ENCODE results near the gene ENOX1.

The ENOX1 gene

GRCh38 chr13:43737392-43737923, 49.3 kb downstream of the ENOX1 start:
- DNase-seq = no peak

- DNase-seq = no peak
Measured at GRCh38 chr13:43732726-43733125, 54.0 kb downstream of the ENOX1 start.

GRCh38 chr13:43731296-43731695, 55.5 kb downstream of the ENOX1 start:
- DNase-seq = no peak

GRCh38 chr13:43730642-43731041, 56.1 kb downstream of the ENOX1 start:
- DNase-seq = no peak

GRCh38 chr13:43728421-43728820, 58.4 kb downstream of the ENOX1 start:
- no peak for DNase-seq

GRCh38 chr13:43727856-43728255, 58.9 kb downstream of the ENOX1 start:
- DNase-seq = no peak

- DNase-seq = no peak
Measured at GRCh38 chr13:43725460-43725859, 61.3 kb downstream of the ENOX1 start.

- no peak for DNase-seq
Measured at GRCh38 chr13:43720780-43721397, 65.9 kb downstream of the ENOX1 start.

GRCh38 chr13:43698758-43699157, 88.0 kb downstream of the ENOX1 start:
- DNase-seq = no peak

- DNase-seq = no peak
Measured at GRCh38 chr13:43698009-43698408, 88.8 kb downstream of the ENOX1 start.

- no peak for DNase-seq
Measured at GRCh38 chr13:43697323-43697722, 89.4 kb downstream of the ENOX1 start.

GRCh38 chr13:43694146-43694664, 92.6 kb downstream of the ENOX1 start:
- no peak for DNase-seq

- DNase-seq = no peak
Measured at GRCh38 chr13:43693639-43694038, 93.1 kb downstream of the ENOX1 start.

GRCh38 chr13:43688227-43688907, 98.4 kb downstream of the ENOX1 start:
- DNase-seq = no peak

GRCh38 chr13:43687038-43687437, 99.7 kb downstream of the ENOX1 start:
- DNase-seq = no peak

- DNase-seq = no peak
Measured at GRCh38 chr13:43686557-43686956, 100.2 kb downstream of the ENOX1 start.

- DNase-seq = no peak
Measured at GRCh38 chr13:43684963-43685725, 101.6 kb downstream of the ENOX1 start.

- DNase-seq = no peak
Measured at GRCh38 chr13:43682701-43683100, 104.1 kb downstream of the ENOX1 start.

- DNase-seq = no peak
Measured at GRCh38 chr13:43676320-43676719, 110.5 kb downstream of the ENOX1 start.

GRCh38 chr13:43675577-43675976, 111.2 kb downstream of the ENOX1 start:
- DNase-seq = no peak

GRCh38 chr13:43669964-43670363, 116.8 kb downstream of the ENOX1 start:
- no peak for DNase-seq

- no peak for DNase-seq
Measured at GRCh38 chr13:43669101-43669500, 117.7 kb downstream of the ENOX1 start.

GRCh38 chr13:43666403-43666802, 120.4 kb downstream of the ENOX1 start:
- no peak for DNase-seq

GRCh38 chr13:43665388-43665787, 121.4 kb downstream of the ENOX1 start:
- DNase-seq = no peak

Measured in NK-92 treated with Interleukin-12 subunit alpha and Interleukin-12 subunit beta, amount 100 ng/mL, for 24 hours (cell line).